Loucy (cell line): ENCODE measurements around the gene RNF41.

Experiments
- CTCF ChIP-seq: fragments of 200-600 bp; sonication (generic); conservative IDR thresholded peaks from 2 replicates; pipeline ENCODE4 v1.5.1; 2014; ENCODE audit warnings: mild to moderate bottlenecking, antibody characterized with exemption, low read length
- EZH2phosphoT487 ChIP-seq: fragments of 200-600 bp; IDR thresholded peaks from 2 replicates; pipeline ENCODE4 v1.6.1; 2018; ENCODE audit warnings: antibody characterized with exemption, mild to moderate bottlenecking, moderate library complexity, borderline replicate concordance

DNA sequence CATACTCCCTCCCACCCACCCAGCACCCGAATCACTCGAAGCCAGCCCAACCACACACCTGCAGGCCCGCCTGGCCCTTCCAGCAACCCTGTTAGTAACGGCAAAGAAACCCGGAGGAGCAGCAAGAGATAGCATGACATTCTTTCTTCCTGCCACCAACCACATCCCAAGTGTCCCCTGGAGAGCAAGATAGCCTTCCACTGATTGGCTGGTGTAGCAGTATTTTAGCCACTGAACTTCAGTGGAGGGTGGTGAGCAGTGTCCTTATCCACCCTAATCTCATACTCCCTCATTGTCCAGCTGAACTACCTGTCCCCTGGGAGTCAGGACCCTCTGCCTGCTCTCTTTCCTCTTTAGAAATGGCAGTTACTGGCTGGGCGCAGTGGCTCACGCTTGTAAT lies 7.4 kb upstream of the RNF41 start:
- TF ChIP-seq CTCF (no peak), EZH2phosphoT487 (no peak)
